Duodenal mucosa (tissue), 2 donors: ENCODE results near the gene LIPE.

Source experiments
- H3K27ac ChIP-seq: one replicate; pipeline ENCODE4 v1.7.0; 2013; ENCODE audit warnings: low read depth, low read length
- H3K27me3 ChIP-seq, 2 donors: one replicate each; pipeline ENCODE4 v1.7.0; 2013; ENCODE audit warnings: low read length in 2 of 2, control low read depth in 1 of 2; ENCODE audit not compliant: insufficient read depth in 2 of 2, control insufficient read depth in 1 of 2
- H3K36me3 ChIP-seq, 2 donors: one replicate each; pipeline ENCODE4 v1.7.0; 2013; ENCODE audit warnings: low read length in 2 of 2, control low read depth in 1 of 2; ENCODE audit not compliant: insufficient read depth in 2 of 2, control insufficient read depth in 1 of 2
- H3K4me1 ChIP-seq, 2 donors: one replicate each; pipeline ENCODE4 v1.7.0; 2013; ENCODE audit warnings: low read length in 2 of 2, control low read depth in 1 of 2; ENCODE audit not compliant: insufficient read depth in 2 of 2, control insufficient read depth in 1 of 2
- H3K4me3 ChIP-seq, 2 donors: one replicate each; pipeline ENCODE4 v1.7.0; 2013; ENCODE audit warnings: low read length in 2 of 2, low read depth in 1 of 2
- H3K9ac ChIP-seq, 2 donors: one replicate each; pipeline ENCODE4 v1.7.0; 2013; ENCODE audit warnings: low read length in 2 of 2, low read depth in 1 of 2
- H3K9me3 ChIP-seq, 2 donors: one replicate each; pipeline ENCODE4 v1.7.0; 2013; ENCODE audit warnings: low read length in 2 of 2, control low read depth in 1 of 2; ENCODE audit not compliant: control insufficient read depth in 1 of 2

Gene LIPE

DNA sequence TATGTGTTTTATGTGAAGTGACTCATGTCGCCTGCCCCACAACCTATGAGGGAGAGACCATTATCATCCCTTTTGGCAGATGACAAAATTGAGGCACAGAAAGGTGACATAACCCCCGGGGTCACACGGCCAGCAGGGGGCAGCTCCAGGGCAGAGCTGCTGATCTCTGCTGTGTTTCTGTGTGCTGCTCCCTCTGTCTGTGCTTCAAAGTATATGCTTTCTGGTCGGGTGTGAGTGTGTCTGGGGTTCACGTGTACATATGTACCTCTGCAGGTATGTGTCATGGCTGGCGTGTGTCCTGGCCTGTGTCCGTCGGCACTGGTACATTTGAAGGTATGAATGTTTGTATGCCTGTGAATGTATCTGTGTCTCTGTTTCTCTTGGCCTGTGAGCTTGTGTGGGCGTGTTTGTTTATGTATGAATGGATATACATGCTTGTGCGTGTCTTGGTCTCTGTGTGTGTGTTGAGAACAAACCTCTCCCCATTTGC is 7.1 kb downstream of the LIPE start:
- Histone ChIP-seq H3K27ac (no peak overlapping the region), H3K27me3 (no peaks in the 10 kb centered on the region), H3K36me3 (no peaks in the 10 kb centered on the region), H3K4me1 (peaks cover 30 to 31% of the 10 kb centered on the region in 2 donors), H3K9ac (no peak overlapping the region), H3K4me3 (no peak overlapping the region), H3K9me3 (no peaks in the 10 kb centered on the region)

DNA sequence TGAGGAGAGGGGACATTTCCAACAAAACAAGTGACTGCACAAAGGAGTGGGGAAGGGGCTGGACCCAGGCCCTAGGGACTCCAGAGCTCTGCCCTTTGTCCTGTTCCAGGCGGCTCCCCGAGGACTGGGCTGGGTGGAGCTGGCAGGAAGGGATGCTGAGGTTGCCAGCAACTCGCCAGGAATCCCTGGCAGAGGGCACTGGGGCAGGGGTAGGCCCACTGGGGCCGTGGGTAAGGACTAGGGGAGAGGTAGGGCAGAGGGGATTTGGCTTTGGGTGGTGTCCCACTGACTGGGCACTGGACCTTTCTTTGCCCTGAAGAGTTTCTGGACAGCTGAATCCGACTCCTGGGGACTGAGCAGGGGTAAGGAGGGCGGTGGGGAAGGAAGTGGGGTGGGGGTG is 7.9 kb downstream of the LIPE start:
- no peaks in the 10 kb centered on the region for H3K27me3 ChIP-seq
- H3K4me1 ChIP-seq = peaks cover 28 to 31% of the 10 kb centered on the region in 2 donors
- no peaks in the 10 kb centered on the region for H3K9me3 ChIP-seq
- H3K27ac ChIP-seq = no peak overlapping the region
- H3K4me3 ChIP-seq = no peak overlapping the region
- H3K36me3 ChIP-seq = no peaks in the 10 kb centered on the region
- no peak overlapping the region for H3K9ac ChIP-seq

DNA sequence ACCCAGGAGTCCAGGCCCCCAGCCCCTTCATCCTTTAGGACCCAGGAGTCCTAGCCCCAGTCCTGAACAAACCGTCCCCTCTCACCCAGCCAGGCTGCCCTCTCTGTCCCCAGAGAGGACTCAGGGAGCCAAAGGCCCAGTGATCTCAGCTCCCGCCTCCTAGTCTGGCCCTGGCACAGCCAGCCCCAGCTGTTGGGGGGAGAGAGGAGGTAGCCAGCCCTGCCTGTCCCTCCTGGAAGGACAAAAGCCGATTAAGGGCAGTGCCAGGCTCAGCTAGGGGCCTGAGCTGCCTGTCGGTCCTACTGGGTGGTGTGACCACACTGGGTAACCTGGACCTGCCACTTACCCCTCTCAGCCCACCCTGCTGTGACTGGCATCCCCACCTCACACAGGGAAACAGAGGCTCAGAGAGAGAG is 14.5 kb downstream of the LIPE start:
- Histone ChIP-seq H3K9me3 (no peaks in the 10 kb centered on the region), H3K27ac (no peak overlapping the region), H3K27me3 (no peaks in the 10 kb centered on the region), H3K36me3 (peaks cover 0 to 6% of the 10 kb centered on the region in 2 donors), H3K4me3 (no peak overlapping the region), H3K4me1 (peaks cover 3 to 4% of the 10 kb centered on the region in 2 donors), H3K9ac (no peak overlapping the region)

DNA sequence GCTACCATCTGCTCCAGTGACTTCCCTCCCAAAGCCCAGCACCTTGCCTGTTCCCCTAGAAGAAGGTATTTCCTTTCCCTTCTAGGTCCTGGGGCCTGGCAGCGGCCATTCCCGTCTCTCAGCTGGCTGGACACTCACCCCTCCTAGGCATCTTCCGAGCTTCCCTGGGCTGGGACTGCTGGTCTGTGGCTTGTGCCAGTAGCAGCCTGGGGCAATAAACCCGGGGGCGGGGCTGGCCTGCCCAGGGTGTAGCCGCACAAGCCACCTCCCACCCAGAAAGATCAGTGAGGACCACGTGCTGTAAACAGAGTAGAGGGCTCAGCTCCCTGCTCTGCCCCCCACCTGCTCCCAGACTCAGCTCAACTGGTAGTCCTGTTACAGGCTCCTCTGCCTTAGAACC is 15.0 kb downstream of the LIPE start:
- H3K9ac ChIP-seq = no peak overlapping the region
- no peaks in the 10 kb centered on the region for H3K27me3 ChIP-seq
- H3K4me3 ChIP-seq = no peak overlapping the region
- H3K27ac ChIP-seq = no peak overlapping the region
- H3K9me3 ChIP-seq = no peaks in the 10 kb centered on the region
- peaks cover 3 to 4% of the 10 kb centered on the region in 2 donors for H3K4me1 ChIP-seq
- H3K36me3 ChIP-seq = peaks cover 0 to 10% of the 10 kb centered on the region in 2 donors

DNA sequence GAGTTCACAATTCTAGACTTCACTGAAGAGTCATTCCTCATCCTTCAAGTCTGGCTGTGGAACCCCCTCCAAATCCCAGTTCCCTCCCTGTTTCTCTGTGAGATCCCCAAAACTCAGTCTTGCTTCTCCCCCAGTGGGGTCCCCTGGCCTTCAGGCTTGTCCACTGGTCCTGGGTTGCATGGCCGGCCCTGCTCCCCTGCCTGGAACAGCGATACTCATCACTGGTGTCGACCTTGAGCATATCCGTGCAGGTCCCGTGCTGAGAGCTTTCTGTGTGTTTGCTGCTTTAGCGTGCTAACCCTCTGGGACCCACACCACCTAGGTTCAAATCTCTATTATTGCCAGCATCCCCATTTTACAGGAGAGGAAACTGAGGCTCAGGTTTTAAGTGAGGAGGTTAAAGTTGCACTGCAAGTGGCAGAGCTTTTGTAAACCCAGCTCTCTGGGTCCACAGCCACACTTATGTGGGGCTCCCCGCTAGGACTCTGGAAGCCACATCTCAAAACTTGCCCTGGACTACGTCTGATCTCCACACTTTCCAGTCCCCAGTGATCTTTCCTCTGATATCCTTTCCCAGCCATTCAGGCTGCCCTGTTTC is 15.5 kb downstream of the LIPE start:
- no peak overlapping the region for H3K27ac ChIP-seq
- H3K4me3 ChIP-seq = no peak overlapping the region
- H3K9ac ChIP-seq = no peak overlapping the region
- H3K27me3 ChIP-seq = no peaks in the 10 kb centered on the region
- peaks cover 3 to 4% of the 10 kb centered on the region in 2 donors for H3K4me1 ChIP-seq
- no peaks in the 10 kb centered on the region for H3K9me3 ChIP-seq
- H3K36me3 ChIP-seq = peaks cover 0 to 12% of the 10 kb centered on the region in 2 donors

DNA sequence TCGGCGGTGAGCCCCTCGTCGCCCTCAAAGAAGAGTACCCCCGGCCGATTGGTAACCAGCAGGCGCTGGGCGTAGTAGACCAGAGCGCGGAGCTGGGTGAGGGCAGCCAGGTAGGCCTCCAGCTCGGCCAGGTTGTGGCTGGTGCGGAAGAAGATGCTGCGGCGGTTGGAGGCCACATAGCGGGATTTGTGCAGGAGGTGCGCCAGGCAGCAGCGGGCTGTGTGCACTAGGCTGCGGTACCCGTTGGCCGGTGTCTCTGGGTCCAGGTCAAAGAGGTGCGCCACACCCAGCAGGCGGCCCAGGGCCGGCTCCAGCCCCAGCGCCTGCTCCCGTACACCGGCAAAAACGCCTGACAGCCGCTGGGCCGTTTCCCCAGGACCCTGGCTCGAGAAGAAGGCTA is 16.8 kb downstream of the LIPE start:
- Histone ChIP-seq H3K27ac (no peak overlapping the region), H3K9me3 (no peaks in the 10 kb centered on the region), H3K27me3 (no peaks in the 10 kb centered on the region), H3K4me3 (no peak overlapping the region), H3K36me3 (peaks cover 0 to 14% of the 10 kb centered on the region in 2 donors), H3K4me1 (peaks cover 3 to 4% of the 10 kb centered on the region in 2 donors), H3K9ac (no peak overlapping the region)

DNA sequence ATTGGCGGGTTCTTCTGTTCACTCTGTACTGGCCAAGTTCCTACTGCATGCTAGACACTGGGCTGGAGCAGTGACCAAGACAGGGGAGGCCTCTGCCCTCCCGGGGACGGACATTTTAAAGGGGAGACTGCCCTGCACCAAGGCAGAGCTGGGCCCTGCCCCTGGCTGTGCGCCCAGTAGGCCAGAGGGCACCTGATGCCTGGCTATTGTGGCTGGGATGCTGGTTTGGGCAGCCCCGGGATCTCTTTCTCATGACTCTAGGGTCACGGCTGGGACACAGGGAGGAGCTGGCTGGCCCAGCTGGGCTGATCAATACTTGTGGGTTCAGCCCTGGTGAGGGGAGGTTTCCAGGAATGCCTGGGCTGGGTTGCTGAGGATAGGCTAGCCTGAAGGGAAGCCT is 17.7 kb downstream of the LIPE start:
- Histone ChIP-seq H3K9ac (no peak overlapping the region), H3K4me1 (peaks cover 3 to 4% of the 10 kb centered on the region in 2 donors), H3K4me3 (no peak overlapping the region), H3K27ac (no peak overlapping the region), H3K27me3 (no peaks in the 10 kb centered on the region), H3K36me3 (peaks cover 0 to 14% of the 10 kb centered on the region in 2 donors), H3K9me3 (no peaks in the 10 kb centered on the region)

DNA sequence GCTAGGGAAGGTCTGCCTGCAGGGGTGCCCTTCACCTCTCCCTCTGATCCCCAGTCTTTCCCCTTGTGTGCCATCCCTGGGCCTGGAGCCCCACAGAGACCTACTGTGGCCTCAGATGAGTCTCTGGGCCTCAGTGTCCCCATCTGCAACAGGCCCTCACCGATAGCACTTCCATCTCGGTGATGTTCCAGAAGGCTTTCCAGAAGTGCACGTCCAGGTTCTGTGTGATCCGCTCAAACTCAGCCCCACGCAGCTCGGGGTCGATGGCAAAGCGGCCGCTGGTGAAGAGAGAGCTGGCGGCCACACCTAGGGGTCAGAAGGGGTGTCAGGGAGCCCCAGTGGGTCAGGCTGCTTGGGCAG is 19.4 kb downstream of the LIPE start:
- Histone ChIP-seq H3K27ac (no peak overlapping the region), H3K36me3 (peaks cover 0 to 14% of the 10 kb centered on the region in 2 donors), H3K27me3 (no peaks in the 10 kb centered on the region), H3K4me3 (no peak overlapping the region), H3K9ac (no peak overlapping the region), H3K4me1 (peaks cover 3 to 4% of the 10 kb centered on the region in 2 donors), H3K9me3 (no peaks in the 10 kb centered on the region)

DNA sequence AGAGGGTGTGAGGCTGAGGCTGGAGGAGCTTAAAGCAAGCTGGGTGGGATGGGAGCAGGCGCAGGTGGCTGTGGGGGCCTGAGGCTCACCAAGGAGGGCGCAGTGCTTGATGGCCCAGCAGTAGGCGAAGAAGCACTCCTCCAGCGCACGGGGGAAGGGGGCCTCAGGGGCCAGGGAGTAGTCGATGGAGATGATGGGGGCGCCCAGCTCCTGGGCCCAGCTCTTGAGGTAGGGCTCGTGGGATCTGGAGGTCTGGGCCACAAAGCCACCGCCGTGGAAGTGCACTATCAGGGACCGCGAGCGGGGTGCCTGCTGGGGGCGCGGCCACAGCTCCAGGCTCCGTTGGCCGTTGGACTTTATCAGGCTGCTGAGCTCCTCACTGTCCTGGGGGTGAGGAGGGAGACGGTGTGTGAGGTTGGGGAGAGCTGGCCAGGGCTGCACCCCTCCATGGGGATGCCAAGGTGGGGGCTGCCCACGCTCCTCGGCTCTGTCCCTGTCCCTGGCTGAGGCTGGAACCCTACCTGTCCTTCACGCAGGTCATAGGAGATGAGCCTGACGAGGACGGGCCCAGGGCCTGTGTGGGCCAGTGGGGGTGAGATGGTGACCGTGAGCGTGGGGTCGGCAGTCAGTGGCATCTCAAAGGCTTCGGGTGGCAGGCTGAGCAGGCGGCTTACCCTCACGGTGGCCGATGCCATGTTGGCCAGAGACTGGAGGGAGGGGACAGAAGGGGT is 19.9 kb downstream of the LIPE start:
- H3K36me3 ChIP-seq = peaks cover 0 to 14% of the 10 kb centered on the region in 2 donors
- H3K9me3 ChIP-seq = no peaks in the 10 kb centered on the region
- no peak overlapping the region for H3K27ac ChIP-seq
- no peak overlapping the region for H3K9ac ChIP-seq
- peaks cover 3 to 4% of the 10 kb centered on the region in 2 donors for H3K4me1 ChIP-seq
- H3K4me3 ChIP-seq = no peak overlapping the region
- H3K27me3 ChIP-seq = no peaks in the 10 kb centered on the region

DNA sequence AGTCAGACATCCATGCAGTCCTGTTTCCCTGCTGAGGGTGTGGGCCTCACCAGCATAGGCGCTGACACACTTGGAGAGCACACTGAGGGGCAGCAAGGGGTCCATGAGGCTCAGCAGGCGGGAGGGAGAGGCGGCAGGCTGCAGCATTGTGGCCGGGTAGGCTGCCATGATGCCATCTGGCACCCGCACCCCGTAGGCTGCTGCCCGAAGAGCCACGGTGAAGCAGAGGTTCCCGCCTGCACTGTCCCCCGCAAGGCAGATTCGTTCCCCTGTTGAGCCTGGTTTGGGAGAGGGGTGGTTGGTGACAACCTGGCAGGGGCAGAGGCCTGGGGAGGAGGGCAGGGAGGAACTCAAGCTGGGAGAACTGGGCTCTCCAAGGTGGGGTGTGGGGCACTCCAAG is 21.1 kb downstream of the LIPE start:
- Histone ChIP-seq H3K27me3 (no peaks in the 10 kb centered on the region), H3K4me3 (no peak overlapping the region), H3K9me3 (no peaks in the 10 kb centered on the region), H3K27ac (no peak overlapping the region), H3K9ac (no peak overlapping the region), H3K4me1 (peaks cover 4 to 5% of the 10 kb centered on the region in 2 donors), H3K36me3 (peaks cover 0 to 14% of the 10 kb centered on the region in 2 donors)
